B cell (primary cell): ENCODE data around the gene OR2Y1. TPM values are rescaled to one million over a fixed set of nuclear protein-coding genes. Genes with fewer than 3 reads are reported as not detected.

Experiments used
- ATAC-seq: fragments of 200-7000 bp; cut with Tn5 transposase; one replicate; pipeline ENCODE4 v1.10.0; 2021; ENCODE audit warnings: low read depth, mild to moderate bottlenecking, moderate number of reproducible peaks, moderate library complexity
- CTCF ChIA-PET: fragments of 350-600 bp; sonication (Branson Sonifier 250); formaldehyde crosslinking; loops from one replicate; lab custom pipeline; 2021; ENCODE audit warnings: antibody characterized with exemption, inconsistent platforms; lab: Charles Lee
- POLR2A ChIA-PET: fragments of 350-600 bp; sonication (Branson Sonifier 250); formaldehyde crosslinking; loops from one replicate; lab custom pipeline; 2021; ENCODE audit warnings: antibody characterized with exemption; lab: Charles Lee
- DNase-seq: peaks from one replicate; pipeline ENCODE4 v3.0.0; 2013
- H2AFZ ChIP-seq: 2 replicates; pipeline ENCODE4 v1.6.1; 2012; ENCODE audit warnings: mild to moderate bottlenecking, low read depth, low read length; ENCODE audit not compliant: insufficient read depth, poor library complexity, severe bottlenecking
- H3K27ac ChIP-seq, 2 donors: 1 replicate in 1 of 2; 2 replicates in 1 of 2; pipeline ENCODE4 v1.5.1; 2012 to 2013; ENCODE audit warnings: low read length in 2 of 2, mild to moderate bottlenecking in 2 of 2, moderate library complexity in 1 of 2
- H3K27me3 ChIP-seq, 4 experiments: fragments of 200-600 bp in 1 of 4; sonication (generic) in 1 of 4; replicated peaks in 1 of 4; 1 replicate in 2 of 4; 2 replicates in 2 of 4; pipeline versions ENCODE4 v1.6.1 to v1.7.0; 2013 to 2016; ENCODE audit warnings: low read length in 3 of 4, mild to moderate bottlenecking in 2 of 4, mixed read lengths in 1 of 4, moderate library complexity in 1 of 4; ENCODE audit not compliant: insufficient read depth in 4 of 4, control insufficient read depth in 3 of 4; ENCODE audit errors: control extremely low read depth in 1 of 4
- H3K36me3 ChIP-seq, 2 experiments: replicated peaks in 1 of 2; 1 replicate in 1 of 2; 2 replicates in 1 of 2; pipeline versions ENCODE4 v1.6.1 to v1.7.1; 2013; ENCODE audit warnings: low read length in 1 of 2; ENCODE audit not compliant: insufficient read depth in 2 of 2, control insufficient read depth in 1 of 2; ENCODE audit errors: control extremely low read depth in 1 of 2, extremely low read depth in 1 of 2
- H3K4me1 ChIP-seq, 2 donors: fragments of 200-600 bp in 1 of 2; sonication (generic) in 1 of 2; 1 replicate in 1 of 2; 2 replicates in 1 of 2; pipeline versions ENCODE4 v1.5.1 to v1.6.1; 2013 to 2017; ENCODE audit warnings: low read length in 2 of 2; ENCODE audit not compliant: control insufficient read depth in 2 of 2, insufficient read depth in 2 of 2
- H3K4me2 ChIP-seq: replicated peaks from 2 replicates; pipeline ENCODE3; 2012; ENCODE audit warnings: mild to moderate bottlenecking, low read depth, low read length; ENCODE audit not compliant: poor library complexity, severe bottlenecking
- H3K4me3 ChIP-seq, 5 experiments: fragments of 200-600 bp in 1 of 5; sonication (generic) in 1 of 5; 1 replicate in 3 of 5; 2 replicates in 2 of 5; pipeline versions ENCODE4 v1.5.1 to v1.7.0; 2011 to 2016; ENCODE audit warnings: low read length in 4 of 5, mild to moderate bottlenecking in 4 of 5, low read depth in 2 of 5, control low read depth in 1 of 5, moderate library complexity in 1 of 5; ENCODE audit not compliant: insufficient read depth in 1 of 5; ENCODE audit errors: control extremely low read depth in 1 of 5, extremely low read depth in 1 of 5
- H3K79me2 ChIP-seq: fragments of 200-600 bp; sonication (generic); one replicate; pipeline ENCODE4 v1.6.0; 2016; ENCODE audit warnings: low read length; ENCODE audit not compliant: control insufficient read depth, insufficient read depth
- H3K9ac ChIP-seq: fragments of 200-600 bp; sonication (generic); 2 replicates; pipeline ENCODE4 v1.6.1; 2017; ENCODE audit warnings: mild to moderate bottlenecking, low read length, moderate library complexity
- H3K9me3 ChIP-seq, 3 donors: one replicate each; pipeline versions ENCODE4 v1.6.1 to v1.7.1; 2013; ENCODE audit warnings: low read length in 2 of 3; ENCODE audit not compliant: control insufficient read depth in 2 of 3, insufficient read depth in 1 of 3; ENCODE audit errors: control extremely low read depth in 1 of 3
- H4K20me1 ChIP-seq: 2 replicates; pipeline ENCODE4 v1.6.0; 2012; ENCODE audit warnings: mild to moderate bottlenecking, low read length; ENCODE audit not compliant: insufficient read depth, control insufficient read depth, poor library complexity, severe bottlenecking
- H3K27ac Mint-ChIP-seq: one replicate; pipeline ENCODE4 v1.8.0; 2021; ENCODE audit warnings: mixed read lengths
- H3K27me3 Mint-ChIP-seq: one replicate; pipeline ENCODE4 v1.8.0; 2021; ENCODE audit warnings: mixed read lengths
- H3K4me1 Mint-ChIP-seq: one replicate; pipeline ENCODE4 v1.8.0; 2021; ENCODE audit warnings: mixed read lengths
- H3K4me3 Mint-ChIP-seq: one replicate; pipeline ENCODE4 v1.8.0; 2021; ENCODE audit warnings: mixed read lengths
- H3K9me3 Mint-ChIP-seq: one replicate; pipeline ENCODE4 v1.8.0; 2022; ENCODE audit warnings: mixed read lengths; ENCODE audit not compliant: insufficient read depth
- EZH2 ChIP-seq: IDR thresholded peaks from 2 replicates; pipeline ENCODE4 v1.6.1; 2012; ENCODE audit warnings: borderline replicate concordance, low read depth, mild to moderate bottlenecking, moderate library complexity, low read length; ENCODE audit not compliant: insufficient read depth, poor library complexity, severe bottlenecking
- WGBS: methylation state at CpG from one replicate; pipeline ENCODE4 v1.1.5; 2013; ENCODE audit warnings: missing lambda C conversion rate; ENCODE audit not compliant: insufficient coverage; 5-methylcytosine and 5-hydroxymethylcytosine counted together
- intact Hi-C: fragments of 100-400 bp; cut with micrococcal nuclease; formaldehyde crosslinking; loops from one replicate; pipeline ENCODE4 v1.10.0; 2022
- polyA plus RNA-seq: library from polyadenylated mRNA; depleted of rRNA; stranded (reverse); fragments of >200 nt; gene quantifications from 2 replicates; pipeline ENCODE4 v1.2.3, GENCODE V29; 2012
- total RNA-seq, 2 donors: library from RNA; stranded (reverse); fragments of 120-200 nt in 1 of 2; gene quantifications; 1 replicate in 1 of 2; 2 replicates in 1 of 2; pipeline versions ENCODE4 v1.2.3 to v1.2.4, GENCODE V29; 2013 to 2022
- TF ChIP-seq, protein P1 (sequence below): fragments of 200-600 bp; IDR thresholded peaks from one replicate; pipeline ENCODE4 v1.8.0; 2022; ENCODE audit warnings: antibody characterized with exemption, mild to moderate bottlenecking

OR2Y1 gene
- total and polyA plus RNA-seq, 2 donors (not counting 1 experiment from before 2014, with no cell fraction given): not detected

GRCh38 chr5:180739271-180739670, 587 bp downstream of the OR2Y1 start:
- 89% methylated on average over 10 of the region's 10 CpGs for WGBS
- Histone ChIP-seq H3K27me3 (peaks cover 0 to 18% (median 4%) of the 10 kb centered on the region in 4 experiments), H3K79me2 (no peaks in the 10 kb centered on the region), H4K20me1 (no peaks in the 10 kb centered on the region), H3K9me3 (peaks cover 0 to 3% (median 0%) of the 10 kb centered on the region in 3 donors), H3K36me3 (no peaks in the 10 kb centered on the region), H3K4me2 (no peak overlapping the region), H3K4me3 (no peak overlapping the region), H3K9ac (no peak overlapping the region), H3K4me1 (no peaks in the 10 kb centered on the region), H2AFZ (no peak overlapping the region), H3K27ac (no peak overlapping the region)
- ChIA-PET POLR2A (no interaction called here), CTCF (no interaction called here)
- peaks cover 26% of the 10 kb centered on the region for H3K27me3 Mint-ChIP-seq
- no peaks in the 10 kb centered on the region for H3K4me1 Mint-ChIP-seq
- TF ChIP-seq, protein P1, sequence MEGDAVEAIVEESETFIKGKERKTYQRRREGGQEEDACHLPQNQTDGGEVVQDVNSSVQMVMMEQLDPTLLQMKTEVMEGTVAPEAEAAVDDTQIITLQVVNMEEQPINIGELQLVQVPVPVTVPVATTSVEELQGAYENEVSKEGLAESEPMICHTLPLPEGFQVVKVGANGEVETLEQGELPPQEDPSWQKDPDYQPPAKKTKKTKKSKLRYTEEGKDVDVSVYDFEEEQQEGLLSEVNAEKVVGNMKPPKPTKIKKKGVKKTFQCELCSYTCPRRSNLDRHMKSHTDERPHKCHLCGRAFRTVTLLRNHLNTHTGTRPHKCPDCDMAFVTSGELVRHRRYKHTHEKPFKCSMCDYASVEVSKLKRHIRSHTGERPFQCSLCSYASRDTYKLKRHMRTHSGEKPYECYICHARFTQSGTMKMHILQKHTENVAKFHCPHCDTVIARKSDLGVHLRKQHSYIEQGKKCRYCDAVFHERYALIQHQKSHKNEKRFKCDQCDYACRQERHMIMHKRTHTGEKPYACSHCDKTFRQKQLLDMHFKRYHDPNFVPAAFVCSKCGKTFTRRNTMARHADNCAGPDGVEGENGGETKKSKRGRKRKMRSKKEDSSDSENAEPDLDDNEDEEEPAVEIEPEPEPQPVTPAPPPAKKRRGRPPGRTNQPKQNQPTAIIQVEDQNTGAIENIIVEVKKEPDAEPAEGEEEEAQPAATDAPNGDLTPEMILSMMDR: no peak
- no peak for TF ChIP-seq EZH2
- no peak for DNase-seq
- no peaks in the 10 kb centered on the region for H3K9me3 Mint-ChIP-seq
- no peak overlapping the region for H3K4me3 Mint-ChIP-seq
- intact Hi-C loops: no loop called here
- ATAC-seq: no peak
- H3K27ac Mint-ChIP-seq: no peak overlapping the region

DNA sequence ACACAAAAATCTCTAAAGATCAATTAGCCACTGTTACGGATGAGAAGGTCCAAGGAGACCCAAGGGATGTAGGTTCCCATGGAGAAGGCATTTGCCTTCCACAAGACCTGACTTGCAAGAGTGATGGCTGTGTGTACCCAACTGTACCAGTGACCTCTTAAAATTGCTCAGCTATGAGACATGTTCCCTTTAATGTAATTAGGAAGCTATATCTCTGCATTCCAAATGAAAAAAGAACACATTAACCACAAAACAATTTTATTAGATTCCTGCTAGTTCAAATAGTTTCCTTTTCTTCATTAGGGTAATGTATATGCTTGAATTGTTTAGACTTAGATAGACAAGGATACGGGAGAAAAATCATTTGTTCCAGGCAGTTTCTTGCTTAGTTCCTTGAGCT, 3.3 kb downstream of the OR2Y1 start:
- Mint-ChIP-seq H3K4me3 (no peak overlapping the region), H3K27ac (no peak overlapping the region), H3K27me3 (peaks cover 24% of the 10 kb centered on the region), H3K4me1 (no peaks in the 10 kb centered on the region), H3K9me3 (no peaks in the 10 kb centered on the region)
- WGBS: 100% methylated on average over 1 of the region's 2 CpGs
- no peaks in the 10 kb centered on the region for H3K79me2 ChIP-seq
- DNase-seq (no peak), ATAC-seq (no peak)
- H3K4me1 ChIP-seq: no peaks in the 10 kb centered on the region
- ChIA-PET CTCF (interaction anchor here (1.1 kb wide), 1 partner anchor 18 kb away, joined by 4 read pairs; no protein-coding TSS in a partner anchor), POLR2A (no interaction called here)
- H3K9me3 ChIP-seq: no peaks in the 10 kb centered on the region
- H3K4me2 ChIP-seq: no peak overlapping the region
- H3K4me3 ChIP-seq: no peak overlapping the region
- H4K20me1 ChIP-seq: no peaks in the 10 kb centered on the region
- H3K36me3 ChIP-seq: no peaks in the 10 kb centered on the region
- intact Hi-C loops: no loop called here
- H3K27ac ChIP-seq: no peak overlapping the region
- H3K27me3 ChIP-seq: peaks cover 0 to 10% (median 3%) of the 10 kb centered on the region in 4 experiments
- H3K9ac ChIP-seq: no peak overlapping the region
- no peak for TF ChIP-seq EZH2
- TF ChIP-seq, protein P1: no peak
- H2AFZ ChIP-seq: no peak overlapping the region
